Right lobe of liver (tissue), 6 donors: ENCODE data around the gene ZZZ3. TPM values are rescaled to one million over a fixed set of nuclear protein-coding genes. Genes with fewer than 3 reads are reported as not detected.

Experiments used
- ATAC-seq, 4 donors: fragments of 200-7000 bp; cut with Tn5 transposase; one replicate each; pipeline ENCODE4 v1.9.1; 2020; ENCODE audit warnings: mild to moderate bottlenecking in 4 of 4, moderate library complexity in 4 of 4
- DNase-seq, 3 donors: peaks; one replicate each; pipeline ENCODE4 v3.0.0-alpha.2; 2020
- H3K27ac ChIP-seq, 3 donors: fragments of 200-600 bp; one replicate each; pipeline ENCODE4 v1.8.0; 2022
- H3K27me3 ChIP-seq, 2 donors: fragments of 200-600 bp; one replicate each; pipeline ENCODE4 v1.8.0; 2022
- H3K36me3 ChIP-seq, 4 donors: fragments of 200-600 bp; sonication (generic) in 1 of 4; one replicate each; pipeline versions ENCODE4 v1.5.1 to v1.8.0; 2017 to 2022; ENCODE audit warnings: control low read depth in 1 of 4
- H3K4me1 ChIP-seq, 4 donors: fragments of 200-600 bp; sonication (generic) in 1 of 4; one replicate each; pipeline versions ENCODE4 v1.5.1 to v1.8.0; 2017 to 2022; ENCODE audit warnings: control low read depth in 1 of 4
- H3K4me3 ChIP-seq, 3 donors: fragments of 200-600 bp; one replicate each; pipeline ENCODE4 v1.8.0; 2022
- H3K9me3 ChIP-seq, 4 donors: fragments of 200-600 bp; sonication (generic) in 1 of 4; one replicate each; pipeline versions ENCODE4 v1.5.1 to v1.8.0; 2017 to 2022; ENCODE audit warnings: control low read depth in 1 of 4
- POLR2A ChIP-seq: fragments of 450-650 bp; IDR thresholded peaks from one replicate; pipeline ENCODE4 v1.6.1; 2017; ENCODE audit warnings: antibody characterized with exemption, mild to moderate bottlenecking
- WGBS: methylation state at CpG from one replicate; pipeline ENCODE4 v1.1.6; 2018; ENCODE audit warnings: low coverage, low lambda C conversion rate; ENCODE audit not compliant: insufficient coverage; ENCODE audit errors: missing lambda C conversion rate; 5-methylcytosine and 5-hydroxymethylcytosine counted together
- intact Hi-C, 2 donors: fragments of 100-400 bp; cut with DNase I; formaldehyde crosslinking; loops; one replicate each; pipeline versions ENCODE4 v1.11.2 to v1.14.1; 2022
- total RNA-seq, 6 experiments: library from RNA; depleted of rRNA in 2 of 6; stranded (reverse); fragments of >200 nt in 2 of 6; fragmentation: NEBNext Ultra II Directional in 3 of 6; extraction: Animal tissue kit (Norgen Biotek cat#: 25700) in 3 of 6; gene quantifications; one replicate each; pipeline versions ENCODE4 v1.1.0 to v1.2.4, GENCODE V29; 2016 to 2023
- TF ChIP-seq, protein P1 (sequence below), 4 donors: fragments of 200-600 bp in 3 of 4; fragments of 450-650 bp in 1 of 4; IDR thresholded peaks; one replicate each; pipeline versions ENCODE4 v1.5.1 to v1.8.0; 2016 to 2022; ENCODE audit warnings: antibody characterized with exemption in 4 of 4, mild to moderate bottlenecking in 2 of 4
- donor health status: DM: no; HTN: yes; CAD: no.
- donor health status: DM: no; HTN: no; CAD: no.
- donor health status: DM: no; HTN: no; CAD: no.
- donor health status: DM: no; HTN: yes; CAD: no.
- donor health status: DM: no; HTN: yes; CAD: no.

ZZZ3 gene
- total RNA-seq, 6 experiments from 2014 or later = 19.6 to 34.7 (median 25.9) TPM

DNA sequence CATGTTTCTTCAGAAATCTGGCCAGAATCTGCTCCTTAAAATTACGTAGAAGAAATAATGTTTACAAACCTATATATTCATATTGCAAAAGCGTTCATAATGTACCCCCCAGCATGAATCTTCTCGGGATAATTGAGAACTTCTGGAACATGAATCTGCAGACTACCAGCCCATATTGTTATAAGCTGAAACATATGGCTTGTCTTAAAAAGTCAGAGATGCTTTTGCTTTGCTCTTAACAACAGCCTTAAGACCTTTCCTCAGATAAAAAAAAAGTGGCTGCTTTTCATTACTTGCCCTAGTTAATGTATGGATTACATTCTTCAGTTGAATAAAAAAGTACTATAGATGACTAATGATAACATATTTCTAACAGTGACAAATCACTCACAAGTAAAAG lies 15.0 kb upstream of the ZZZ3 start:
- 96% methylated on average over 3 of the region's 3 CpGs for WGBS
- intact Hi-C loops = no loop called here
- no peaks in the 10 kb centered on the region for H3K4me1 ChIP-seq
- H3K4me3 ChIP-seq = no peak overlapping the region
- DNase-seq = no peak
- ATAC-seq = no peak
- no peak for TF ChIP-seq POLR2A
- TF ChIP-seq, protein P1, sequence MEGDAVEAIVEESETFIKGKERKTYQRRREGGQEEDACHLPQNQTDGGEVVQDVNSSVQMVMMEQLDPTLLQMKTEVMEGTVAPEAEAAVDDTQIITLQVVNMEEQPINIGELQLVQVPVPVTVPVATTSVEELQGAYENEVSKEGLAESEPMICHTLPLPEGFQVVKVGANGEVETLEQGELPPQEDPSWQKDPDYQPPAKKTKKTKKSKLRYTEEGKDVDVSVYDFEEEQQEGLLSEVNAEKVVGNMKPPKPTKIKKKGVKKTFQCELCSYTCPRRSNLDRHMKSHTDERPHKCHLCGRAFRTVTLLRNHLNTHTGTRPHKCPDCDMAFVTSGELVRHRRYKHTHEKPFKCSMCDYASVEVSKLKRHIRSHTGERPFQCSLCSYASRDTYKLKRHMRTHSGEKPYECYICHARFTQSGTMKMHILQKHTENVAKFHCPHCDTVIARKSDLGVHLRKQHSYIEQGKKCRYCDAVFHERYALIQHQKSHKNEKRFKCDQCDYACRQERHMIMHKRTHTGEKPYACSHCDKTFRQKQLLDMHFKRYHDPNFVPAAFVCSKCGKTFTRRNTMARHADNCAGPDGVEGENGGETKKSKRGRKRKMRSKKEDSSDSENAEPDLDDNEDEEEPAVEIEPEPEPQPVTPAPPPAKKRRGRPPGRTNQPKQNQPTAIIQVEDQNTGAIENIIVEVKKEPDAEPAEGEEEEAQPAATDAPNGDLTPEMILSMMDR (IDR thresholded peaks at IDR 0.05) = no peak
- H3K9me3 ChIP-seq = no peaks in the 10 kb centered on the region
- H3K36me3 ChIP-seq = peaks cover 0 to 24% (median 6%) of the 10 kb centered on the region in 4 donors
- H3K27ac ChIP-seq = no peak overlapping the region
- no peaks in the 10 kb centered on the region for H3K27me3 ChIP-seq

DNA sequence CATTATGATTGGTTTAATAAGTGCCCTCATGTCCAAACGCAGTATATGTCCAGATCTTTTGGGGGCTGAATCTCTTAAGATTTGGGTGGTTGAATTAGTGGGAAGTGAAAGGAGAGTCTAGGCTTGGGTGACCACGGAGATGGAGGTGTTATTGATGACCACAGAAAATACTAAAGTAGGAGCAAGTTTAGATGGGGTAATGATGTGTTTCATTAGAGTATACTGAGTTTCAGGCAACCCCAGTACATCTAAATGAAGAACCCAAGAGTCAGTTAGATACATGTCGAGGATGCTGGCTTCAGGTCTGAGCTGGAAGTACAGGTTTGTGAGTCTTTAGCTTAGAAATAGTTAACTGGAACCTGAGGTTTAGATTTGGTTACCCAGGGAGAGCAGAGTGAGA lies 6.5 kb upstream of the ZZZ3 start:
- Histone ChIP-seq H3K36me3 (no peaks in the 10 kb centered on the region), H3K27me3 (no peaks in the 10 kb centered on the region), H3K27ac (no peak overlapping the region), H3K4me3 (no peak overlapping the region), H3K9me3 (no peaks in the 10 kb centered on the region), H3K4me1 (peaks cover 0 to 5% (median 0%) of the 10 kb centered on the region in 4 donors)
- ATAC-seq (no peak), DNase-seq (no peak)
- 82% methylated on average over 3 of the region's 3 CpGs for WGBS
- intact Hi-C loops = no loop called here
- TF ChIP-seq, protein P1 (IDR thresholded peaks at IDR 0.05) = no peak
- TF ChIP-seq POLR2A = no peak

DNA sequence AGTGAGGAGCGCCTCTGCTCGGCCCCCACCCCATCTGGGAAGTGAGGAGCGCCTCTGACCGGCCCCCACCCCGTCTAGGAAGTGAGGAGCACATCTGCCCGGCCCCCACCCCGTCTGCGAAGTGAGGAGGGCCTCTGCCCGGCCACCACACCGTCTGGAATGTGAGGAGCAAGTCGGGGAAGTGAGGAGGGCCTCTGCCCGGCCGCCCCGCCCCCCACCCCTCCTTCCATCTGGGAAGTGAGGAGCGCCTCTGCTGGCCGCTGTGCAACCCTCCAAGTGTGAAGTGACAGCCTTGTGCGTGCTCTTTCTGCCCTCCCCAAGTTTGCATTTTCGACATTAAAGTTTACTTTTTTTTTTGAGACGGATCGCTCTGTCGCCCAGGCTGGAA lies 5.1 kb upstream of the ZZZ3 start:
- H3K27me3 ChIP-seq = no peaks in the 10 kb centered on the region
- TF ChIP-seq POLR2A = no peak
- TF ChIP-seq, protein P1 (IDR thresholded peaks at IDR 0.05) = peak in 1 of 4 donors; percentile 18

DNA sequence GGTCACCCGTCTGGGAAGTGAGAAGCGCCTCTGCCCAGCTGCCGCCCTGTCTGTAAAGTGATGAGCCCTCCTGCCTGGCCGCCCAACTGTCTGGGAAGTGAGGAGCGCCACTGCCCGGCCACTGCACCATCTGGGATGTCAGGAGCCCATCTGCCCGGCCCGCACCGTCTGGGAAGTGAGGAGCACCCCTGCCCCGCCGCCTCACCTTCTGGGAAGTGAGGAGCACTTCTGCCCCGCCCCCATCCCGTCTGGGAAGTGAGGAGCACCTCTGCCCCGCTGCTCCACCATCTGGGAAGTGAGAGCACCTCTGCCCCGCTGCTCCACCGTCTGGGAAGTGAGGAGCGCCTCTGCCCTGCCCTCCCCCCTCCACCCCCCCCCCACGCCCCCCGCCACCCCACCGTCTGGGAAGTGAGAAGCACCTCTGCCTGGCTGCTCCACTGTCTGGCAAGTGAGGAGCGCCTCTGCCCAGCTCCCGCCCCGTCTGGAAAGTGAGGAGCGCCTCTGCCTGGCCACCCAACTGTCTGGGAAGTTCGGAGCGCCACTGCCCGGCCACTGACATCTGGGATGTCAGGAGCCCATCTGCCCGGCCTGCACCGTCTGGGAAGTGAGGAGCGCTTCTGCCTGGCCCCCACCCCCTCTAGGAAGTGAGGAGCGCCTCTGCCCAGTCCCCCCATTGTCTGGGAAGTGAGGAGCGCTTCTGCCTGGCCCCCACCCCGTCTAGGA lies 4.5 kb upstream of the ZZZ3 start:
- H3K4me1 ChIP-seq = peaks cover 0 to 8% (median 0%) of the 10 kb centered on the region in 4 donors
- H3K27me3 ChIP-seq = no peaks in the 10 kb centered on the region
- ATAC-seq (no peak), DNase-seq (peak in 2 of 3 donors; percentile 46 to 60)
- H3K27ac ChIP-seq = no peak overlapping the region
- WGBS = 80% methylated on average over 1 of the region's 33 CpGs
- no peak overlapping the region for H3K4me3 ChIP-seq
- intact Hi-C loops = no loop called here
- H3K36me3 ChIP-seq = no peaks in the 10 kb centered on the region
- no peaks in the 10 kb centered on the region for H3K9me3 ChIP-seq
- no peak for TF ChIP-seq POLR2A
- TF ChIP-seq, protein P1 (IDR thresholded peaks at IDR 0.05) = no peak

More for the DNA sequence above, 5.1 kb upstream of the ZZZ3 start:
- no peaks in the 10 kb centered on the region for H3K36me3 ChIP-seq
- ATAC-seq (no peak), DNase-seq (peak in 1 of 3 donors; percentile 26)
- H3K4me1 ChIP-seq = peaks cover 0 to 8% (median 0%) of the 10 kb centered on the region in 4 donors
- no peak overlapping the region for H3K27ac ChIP-seq
- intact Hi-C loops = no loop called here
- H3K4me3 ChIP-seq = peak overlapping the region in 2 of 3 donors; percentile 19 to 31
- 28% methylated on average over 6 of the region's 21 CpGs for WGBS
- H3K9me3 ChIP-seq = no peaks in the 10 kb centered on the region
